ENCODE data around the gene ASB4.

DNA sequence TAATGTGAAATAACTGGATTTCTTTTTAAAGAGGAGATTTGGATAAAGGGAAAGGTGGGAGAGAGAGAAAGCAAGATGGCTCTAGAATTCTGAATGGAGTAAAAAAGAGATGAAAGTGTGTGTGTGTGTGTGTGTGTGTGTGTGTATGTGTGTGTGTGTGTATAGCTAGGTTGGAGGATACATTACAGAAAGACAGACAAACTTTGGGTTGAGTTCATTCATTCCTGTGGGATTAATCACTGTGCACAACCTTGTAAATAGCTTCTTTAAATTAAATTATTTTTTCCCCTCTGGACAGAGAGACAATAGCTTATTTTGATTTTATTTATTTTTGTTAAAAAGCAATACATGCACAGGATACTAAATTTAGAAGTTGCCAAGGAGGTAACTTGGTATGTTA, 7.5 kb downstream of the ASB4 start:
- TF ChIP-seq POLR2AphosphoS5 (IDR thresholded peaks at IDR 0.05; ENCODE audit: low read depth, low read length) (no peak), TAF1 (IDR thresholded peaks at IDR 0.05; ENCODE audit: borderline replicate concordance, low read depth, low read length) (no peak), POLR2A (IDR thresholded peaks at IDR 0.05; ENCODE audit: low read depth, low read length) (no peak)
